ENCODE results near the gene IL17RA.

IL17RA gene

GRCh38 chr22:17158176-17158567 is 73.4 kb downstream of the IL17RA start:
- no peak for DNase-seq

GRCh38 chr22:17158568-17159503 is 74.0 kb downstream of the IL17RA start, which contains the start of gene HDHD5:
TSS of gene HDHD5 (minus strand) at chr22:17159277. CDS start at chr22:17159251, 26 bp downstream.
- DNase-seq: peak; percentile 70

GRCh38 chr22:17159504-17159951 is 74.7 kb downstream of the IL17RA start:
- no peak for DNase-seq

- no peak for DNase-seq
Observed at GRCh38 chr22:17161991-17162390, 77.2 kb downstream of the IL17RA start.

- no peak for DNase-seq
Observed at GRCh38 chr22:17162731-17163130, 77.9 kb downstream of the IL17RA start.

- DNase-seq: no peak
Observed at GRCh38 chr22:17164392-17165024, 79.7 kb downstream of the IL17RA start.
